Right renal pelvis (tissue), 4 donors: ENCODE data around the gene KLHL17. TPM values are rescaled to one million over a fixed set of nuclear protein-coding genes. Genes with fewer than 3 reads are reported as not detected.
"Not testable (repeated sequence)": the region's sequence is repeated elsewhere in the genome, so short reads cannot be mapped to it uniquely, and the experiment has no call there.

Experiments used
- DNase-seq, 4 donors: peaks; one replicate each; pipeline ENCODE4 v3.0.0-alpha.2; 2013; ENCODE audit warnings: low read depth in 4 of 4, low spot score in 3 of 4, missing footprints in 1 of 4
- polyA plus RNA-seq, 4 donors: library from polyadenylated mRNA; unstranded; fragments of 120-200 nt; gene quantifications; one replicate each; pipeline ENCODE4 v1.2.1, GENCODE V29; 2013; ENCODE audit not compliant: insufficient read length in 4 of 4

KLHL17 gene
- polyA plus RNA-seq, 4 donors = 9.3 to 15.2 (median 11.3) TPM

DNA sequence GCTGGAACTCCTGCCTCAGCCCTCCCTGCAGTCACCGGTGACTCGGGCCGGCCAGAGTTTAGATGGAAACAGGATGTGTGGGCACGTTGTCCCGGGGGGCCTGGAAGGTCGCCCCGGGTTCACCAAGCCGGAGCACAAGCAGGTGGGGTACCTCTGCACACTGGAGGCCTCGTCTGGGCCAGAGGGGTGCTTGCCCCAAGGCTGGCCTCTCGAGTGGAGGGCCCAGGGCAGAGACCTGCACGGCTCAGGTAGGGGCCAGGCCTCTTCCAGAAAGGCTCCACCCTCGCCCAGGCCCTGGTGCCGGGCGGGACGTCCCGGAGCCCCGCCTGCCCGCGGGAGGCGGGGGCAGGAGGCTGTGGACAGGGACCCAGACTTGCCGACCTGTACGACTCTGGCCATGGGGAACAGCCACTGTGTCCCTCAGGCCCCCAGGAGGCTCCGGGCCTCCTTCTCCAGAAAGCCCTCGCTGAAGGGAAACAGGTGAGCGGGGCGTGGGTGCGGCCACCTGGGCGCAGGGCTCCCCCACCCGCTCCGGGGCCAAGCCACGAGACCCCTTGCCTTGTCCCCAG, 5.8 kb downstream of the KLHL17 start, which contains the start of gene PLEKHN1:
PLEKHN1 (plus strand) TSS at position 348 of the 569 bp plus-strand sequence; CDS start at position 398, 50 bp downstream.
- no peak for DNase-seq

DNA sequence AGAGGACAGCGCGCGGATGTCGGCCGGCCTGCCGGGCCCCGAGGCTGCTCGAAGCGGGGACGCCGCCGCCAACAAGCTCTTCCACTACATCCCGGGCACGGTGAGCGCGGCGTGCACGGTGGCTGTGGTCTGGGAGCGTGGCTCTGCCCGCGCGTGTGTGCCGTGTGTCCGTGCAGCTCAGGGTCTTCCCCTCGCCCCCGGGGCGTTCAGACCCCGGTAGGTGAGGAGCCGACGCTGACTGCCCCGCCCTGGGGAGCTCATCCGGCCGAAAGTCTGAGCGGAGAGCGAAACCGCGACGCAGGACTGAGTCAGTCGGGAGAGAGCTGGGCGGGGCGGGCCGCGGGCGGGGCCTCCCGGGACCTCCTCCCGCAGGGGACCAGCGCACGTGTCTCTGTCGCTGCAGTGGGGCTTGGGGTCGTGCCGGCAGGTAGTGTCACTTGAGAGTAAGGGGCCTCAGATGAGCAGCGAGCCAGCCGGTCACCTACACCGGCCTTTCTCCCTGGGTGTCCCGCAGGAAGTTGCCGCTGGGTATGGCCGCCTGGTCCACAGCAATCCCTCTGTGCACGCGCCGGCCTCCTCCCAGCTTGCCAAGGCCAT, 6.4 kb downstream of the KLHL17 start:
- no peak for DNase-seq

- DNase-seq = no peak
Measured at GRCh38 chr1:967466-968343, 7.3 kb downstream of the KLHL17 start.

DNA sequence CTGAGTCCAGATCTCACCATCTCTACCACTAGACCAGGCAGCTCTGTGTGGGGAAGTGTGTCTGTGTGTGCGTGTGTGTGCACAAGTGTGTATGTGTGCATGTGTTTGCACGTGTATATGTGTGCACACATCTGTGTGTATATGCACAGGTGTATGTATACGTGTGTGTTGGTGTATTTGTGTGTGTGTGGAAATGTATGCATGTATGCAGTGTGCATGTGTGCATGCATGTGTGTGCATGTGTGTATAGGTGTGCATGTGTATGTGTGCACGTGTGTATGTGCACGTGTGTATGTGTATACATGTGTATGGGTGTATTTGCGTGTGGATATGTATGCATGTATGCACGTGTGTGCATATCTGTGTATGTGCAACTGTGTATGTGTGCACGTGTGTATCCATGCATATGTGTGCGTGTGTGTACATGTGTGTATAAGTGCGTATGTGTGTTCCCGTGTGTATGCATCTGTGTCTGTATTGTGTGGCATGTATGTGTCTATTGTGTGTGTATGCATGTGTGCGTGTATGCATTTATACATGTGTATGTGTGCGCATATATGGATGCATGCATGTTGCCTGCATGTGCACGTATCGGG, 9.0 kb downstream of the KLHL17 start:
- no peak for DNase-seq

- no peak for DNase-seq
Measured at GRCh38 chr1:970242-970972, 10.0 kb downstream of the KLHL17 start.

DNA sequence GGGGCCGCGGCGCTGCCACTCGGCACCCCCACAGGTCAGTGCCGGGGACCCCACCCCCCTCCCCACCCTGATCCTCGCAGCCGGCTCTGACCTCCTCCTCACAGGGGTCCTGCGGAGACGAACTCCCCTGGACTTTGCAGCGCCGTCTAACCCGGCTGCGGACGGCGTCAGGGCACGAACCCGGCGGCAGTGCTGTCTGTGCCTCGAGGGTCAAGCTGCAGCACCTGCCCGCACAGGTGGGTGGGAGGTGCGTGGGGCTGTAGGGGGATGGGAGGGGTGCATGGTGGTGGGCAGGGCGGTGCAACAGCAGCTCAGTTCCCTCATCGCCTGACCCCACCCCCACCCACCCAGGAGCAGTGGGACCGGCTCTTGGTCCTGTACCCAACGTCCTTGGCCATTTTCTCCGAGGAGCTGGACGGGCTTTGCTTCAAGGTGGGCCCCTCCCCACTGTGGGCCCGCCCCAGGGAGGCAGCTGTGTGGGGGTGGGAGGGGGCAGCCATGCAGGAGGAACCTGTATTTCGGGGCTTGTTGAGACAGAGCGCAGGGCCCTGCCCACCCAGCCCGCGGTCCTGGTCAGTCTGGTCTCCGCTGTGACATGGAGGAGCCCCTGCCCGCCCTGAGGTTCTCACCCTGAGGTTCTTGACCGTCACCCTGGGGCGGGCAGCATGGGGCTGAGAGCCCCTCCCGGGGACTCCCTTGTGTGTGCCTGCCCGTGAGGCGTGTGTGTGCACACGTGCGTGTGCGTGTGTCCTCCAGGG, 10.8 kb downstream of the KLHL17 start:
- no peak for DNase-seq

DNA sequence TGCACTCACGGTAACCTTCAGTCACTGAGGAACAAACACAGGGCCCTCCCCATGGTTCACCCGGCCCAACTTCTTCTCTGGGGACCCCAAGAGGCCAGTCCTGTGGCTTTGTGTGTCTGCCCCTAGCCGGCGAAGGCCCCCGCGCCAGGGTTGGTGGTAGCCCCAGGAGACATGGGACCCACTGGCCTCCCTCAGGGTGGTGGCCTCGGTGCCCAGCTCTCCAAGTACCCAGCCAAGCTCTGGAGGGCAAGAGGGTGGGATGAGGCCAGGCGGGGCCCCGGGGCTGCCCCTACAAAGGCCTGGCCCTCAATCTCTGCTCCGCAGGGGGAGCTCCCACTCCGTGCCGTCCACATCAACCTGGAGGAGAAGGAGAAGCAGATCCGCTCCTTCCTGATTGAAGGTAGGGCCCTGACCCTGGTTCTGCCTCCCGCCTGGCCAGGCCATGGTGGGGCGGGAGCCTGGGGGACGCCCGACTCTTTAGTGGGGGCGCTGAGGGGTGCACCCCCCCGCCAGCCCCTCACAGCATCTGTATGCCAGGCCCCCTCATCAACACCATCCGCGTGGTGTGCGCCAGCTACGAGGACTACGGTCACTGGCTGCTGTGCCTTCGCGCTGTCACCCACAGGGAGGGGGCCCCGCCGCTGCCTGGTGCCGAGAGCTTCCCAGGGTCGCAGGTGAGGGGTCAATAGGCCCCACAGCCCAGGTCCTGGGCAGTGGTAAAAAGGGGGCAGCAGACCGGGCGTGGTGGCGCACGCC, 11.5 kb downstream of the KLHL17 start:
- no peak for DNase-seq

GRCh38 chr1:972726-973458, 12.5 kb downstream of the KLHL17 start:
- DNase-seq = no peak

GRCh38 chr1:973459-974292, 13.3 kb downstream of the KLHL17 start:
- DNase-seq = no peak

DNA sequence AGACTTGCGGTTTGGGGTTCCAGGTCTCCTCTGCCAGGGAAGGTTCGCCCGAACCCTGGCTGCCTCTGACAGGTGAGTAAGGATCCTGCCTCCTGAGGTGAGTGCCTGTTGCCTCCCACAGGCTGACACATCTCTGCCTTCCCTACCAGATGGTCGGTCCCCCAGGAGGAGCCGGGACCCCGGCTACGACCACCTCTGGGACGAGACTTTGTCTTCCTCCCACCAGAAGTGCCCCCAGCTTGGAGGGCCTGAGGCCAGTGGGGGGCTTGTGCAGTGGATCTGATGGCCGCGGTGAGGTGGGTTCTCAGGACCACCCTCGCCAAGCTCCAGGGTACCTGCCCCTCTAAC, 13.9 kb downstream of the KLHL17 start:
- DNase-seq = no peak

GRCh38 chr1:974687-975328, 14.4 kb downstream of the KLHL17 start:
- DNase-seq = no peak

GRCh38 chr1:975365-975764, 15.0 kb downstream of the KLHL17 start:
- no peak for DNase-seq

DNA sequence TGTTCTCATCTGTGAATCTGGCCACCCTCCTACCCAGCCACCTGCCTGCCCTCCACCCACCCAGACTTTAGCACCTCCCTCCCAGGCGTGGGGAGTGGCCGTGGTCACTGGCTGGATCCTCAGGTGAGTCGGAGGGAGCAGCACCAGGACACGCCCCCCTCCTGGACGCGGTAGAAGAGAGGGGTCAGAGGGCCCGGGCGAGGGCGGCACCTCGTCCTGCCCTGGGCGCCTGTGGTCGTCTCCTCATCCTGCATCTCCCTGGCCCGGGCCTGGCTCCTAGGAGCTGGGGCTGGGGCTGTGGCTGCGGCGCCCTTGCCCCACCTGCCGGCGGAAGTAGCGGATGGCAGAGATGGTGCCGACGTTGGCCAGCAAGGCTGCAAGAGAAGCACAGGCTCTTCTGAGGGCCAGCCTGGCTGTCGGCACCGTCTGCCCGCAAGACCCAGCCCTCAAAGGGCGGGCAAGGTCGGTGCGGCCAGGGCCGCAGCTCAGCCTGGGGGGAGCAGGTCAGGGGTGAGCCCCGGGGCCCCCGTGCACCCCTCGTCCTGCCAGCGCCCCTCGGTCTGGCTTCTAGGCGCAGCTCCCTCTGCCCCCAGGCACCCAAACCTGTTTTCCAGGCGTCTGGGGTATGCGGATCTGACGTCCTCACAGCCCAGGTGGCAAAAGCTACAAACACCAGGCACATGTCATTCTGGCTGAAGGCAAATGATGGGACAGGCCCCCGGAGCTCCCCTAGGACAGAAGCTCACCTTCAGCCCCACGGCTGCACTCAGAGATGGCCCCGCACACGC, 15.7 kb downstream of the KLHL17 start:
- peak in 1 of 4 donors; percentile 45 for DNase-seq

GRCh38 chr1:976791-977190, 16.4 kb downstream of the KLHL17 start:
- DNase-seq = not testable (repeated sequence)

GRCh38 chr1:978069-978834, 17.9 kb downstream of the KLHL17 start:
- no peak for DNase-seq
